GM23338 (cell line): ENCODE data around the gene IPCEF1. TPM values are rescaled to one million over a fixed set of nuclear protein-coding genes. Genes with fewer than 3 reads are reported as not detected.
"Not testable (repeated sequence)": the region's sequence is repeated elsewhere in the genome, so short reads cannot be mapped to it uniquely, and the experiment has no call there.

Experiments
- ATAC-seq: fragments of 200-7000 bp; cut with Tn5 transposase; 3 replicates; pipeline ENCODE4 v1.9.1; 2020
- DNase-seq: peaks from one replicate; pipeline ENCODE4 v3.0.0-alpha.2; 2015; ENCODE audit warnings: low spot score
- H2AFZ ChIP-seq: fragments of 200-600 bp; sonication (generic); 2 replicates; pipeline ENCODE4 v1.8.0; 2016; ENCODE audit warnings: antibody characterized with exemption, mild to moderate bottlenecking, moderate library complexity
- H3F3A ChIP-seq: fragments of 200-600 bp; sonication (generic); replicated peaks from 2 replicates; pipeline ENCODE4 v1.8.0; 2017; ENCODE audit warnings: antibody characterized with exemption, mixed run types, low read depth
- H3K27ac ChIP-seq: fragments of 200-600 bp; sonication (generic); 2 replicates; pipeline ENCODE4 v1.6.1; 2016; ENCODE audit warnings: low read depth
- H3K27me3 ChIP-seq: fragments of 200-600 bp; sonication (generic); 2 replicates; pipeline ENCODE4 v1.8.0; 2016; ENCODE audit warnings: mild to moderate bottlenecking, mixed run types, moderate library complexity; ENCODE audit not compliant: insufficient read depth
- H3K36me3 ChIP-seq: fragments of 200-600 bp; sonication (generic); 2 replicates; pipeline ENCODE4 v1.8.0; 2016; ENCODE audit warnings: mild to moderate bottlenecking; ENCODE audit not compliant: insufficient read depth
- H3K4me1 ChIP-seq: fragments of 200-600 bp; sonication (generic); 2 replicates; pipeline ENCODE4 v1.8.0; 2016; ENCODE audit warnings: mild to moderate bottlenecking, moderate library complexity; ENCODE audit not compliant: insufficient read depth
- H3K4me2 ChIP-seq: fragments of 200-600 bp; sonication (generic); 2 replicates; pipeline ENCODE4 v1.7.1; 2017; ENCODE audit warnings: mixed run types
- H3K4me3 ChIP-seq: fragments of 200-600 bp; sonication (generic); 2 replicates; pipeline ENCODE4 v1.6.1; 2016; ENCODE audit warnings: mixed run types
- H3K79me2 ChIP-seq: fragments of 200-600 bp; sonication (generic); replicated peaks from 2 replicates; pipeline ENCODE4 v1.8.0; 2017; ENCODE audit warnings: mild to moderate bottlenecking; ENCODE audit not compliant: insufficient read depth
- H3K9me2 ChIP-seq: fragments of 200-600 bp; sonication (generic); 2 replicates; pipeline ENCODE4 v1.8.0; 2017; ENCODE audit not compliant: insufficient read depth
- H4K20me1 ChIP-seq: fragments of 200-600 bp; sonication (generic); replicated peaks from 2 replicates; pipeline ENCODE4 v1.8.0; 2017; ENCODE audit warnings: mild to moderate bottlenecking; ENCODE audit not compliant: insufficient read depth
- H3K27ac Mint-ChIP-seq: 2 replicates; pipeline ENCODE4 v1.8.0; 2020; ENCODE audit warnings: inconsistent platforms, mild to moderate bottlenecking, moderate library complexity, mixed read lengths
- H3K27me3 Mint-ChIP-seq: 3 replicates; pipeline ENCODE4 v1.8.0; 2022; ENCODE audit warnings: low read depth, mild to moderate bottlenecking, moderate library complexity, mixed read lengths, inconsistent platforms; ENCODE audit not compliant: insufficient read depth, poor library complexity
- H3K36me3 Mint-ChIP-seq: 3 replicates; pipeline ENCODE4 v1.8.0; 2021; ENCODE audit warnings: low read depth, mild to moderate bottlenecking, inconsistent platforms, moderate library complexity, mixed read lengths
- H3K4me1 Mint-ChIP-seq: 3 replicates; pipeline ENCODE4 v1.8.0; 2020; ENCODE audit warnings: mild to moderate bottlenecking, inconsistent platforms, mixed read lengths
- H3K4me3 Mint-ChIP-seq: 3 replicates; pipeline ENCODE4 v1.8.0; 2021; ENCODE audit warnings: moderate library complexity, mild to moderate bottlenecking, inconsistent platforms, mixed read lengths
- H3K9me3 Mint-ChIP-seq: 3 replicates; pipeline ENCODE4 v1.8.0; 2020; ENCODE audit warnings: moderate library complexity, mild to moderate bottlenecking, inconsistent platforms, mixed read lengths
- CREB1 ChIP-seq: fragments of 250-450 bp; sonication (Bioruptor Pico); IDR thresholded peaks from 2 replicates; pipeline ENCODE4 v1.5.0; 2020; ENCODE audit warnings: low read depth, mild to moderate bottlenecking, moderate library complexity
- EZH2 ChIP-seq: fragments of 200-600 bp; sonication (generic); IDR thresholded peaks from one replicate; pipeline ENCODE4 v1.8.0; 2017; ENCODE audit warnings: antibody characterized with exemption, mild to moderate bottlenecking, low read depth; ENCODE audit not compliant: unreplicated experiment
- EZH2phosphoT487 ChIP-seq: fragments of 200-600 bp; sonication (generic); IDR thresholded peaks from one replicate; pipeline ENCODE4 v1.8.1; 2018; ENCODE audit warnings: antibody characterized with exemption; ENCODE audit not compliant: unreplicated experiment
- JUNB ChIP-seq: IDR thresholded peaks from one replicate; pipeline ENCODE4 v1.6.1; 2016; ENCODE audit warnings: antibody characterized with exemption; ENCODE audit not compliant: unreplicated experiment
- NANOG ChIP-seq: IDR thresholded peaks from 2 replicates; pipeline ENCODE4 v1.6.1; 2016; ENCODE audit warnings: antibody characterized with exemption, borderline replicate concordance
- POLR2AphosphoS5 ChIP-seq: IDR thresholded peaks from 2 replicates; pipeline ENCODE4 v1.6.1; 2016; ENCODE audit warnings: antibody characterized with exemption, low read depth
- ZNF331 ChIP-seq: fragments of 250-450 bp; sonication (Bioruptor Pico); IDR thresholded peaks from 2 replicates; pipeline ENCODE4 v1.5.0; 2020; ENCODE audit warnings: low read depth, mild to moderate bottlenecking, moderate library complexity
- polyA plus RNA-seq: library from polyadenylated mRNA; unstranded; fragments of >200 nt; fragmentation: Nextera tagmentation; extraction: Ambion mirVana; gene quantifications from 2 replicates; pipeline ENCODE4 v1.2.1, GENCODE V29; 2016
- total RNA-seq: library from RNA; depleted of rRNA; stranded (reverse); fragments of >200 nt; shearing (Covaris generic); gene quantifications from 2 replicates; pipeline ENCODE4 v1.2.3, GENCODE V29; 2014
- TF ChIP-seq, protein P1 (sequence below): IDR thresholded peaks from 2 replicates; pipeline ENCODE4 v1.6.1; 2016; ENCODE audit warnings: antibody characterized with exemption
- TF ChIP-seq, protein P2 (sequence below): fragments of 250-450 bp; sonication (Bioruptor Pico); IDR thresholded peaks from 2 replicates; pipeline ENCODE4 v1.5.0; 2020; ENCODE audit warnings: mild to moderate bottlenecking, moderate library complexity

IPCEF1 gene
- total and polyA plus RNA-seq, 2 experiments from 2014 or later, result 0.15 to 1.8 TPM

DNA sequence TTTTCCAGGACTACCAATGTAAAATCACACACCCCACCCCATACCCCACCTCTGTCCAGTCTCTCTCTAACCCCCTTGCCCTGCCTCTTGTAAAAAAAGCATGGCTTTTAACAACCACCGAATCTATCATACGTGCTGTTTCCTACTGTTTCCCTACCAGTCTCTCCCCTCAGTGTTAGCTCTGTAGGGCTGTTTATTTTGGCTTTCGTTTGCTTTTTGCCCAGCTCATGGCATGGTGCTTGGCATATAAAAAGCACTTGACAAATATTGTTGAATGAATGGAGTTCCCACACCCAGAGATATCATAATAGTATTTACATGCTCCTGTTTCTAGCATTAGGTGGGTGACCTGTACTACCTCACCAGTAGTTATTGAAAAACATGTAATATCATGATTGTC lies 169.4 kb downstream of the IPCEF1 start (continued):
- TF ChIP-seq, protein P1, sequence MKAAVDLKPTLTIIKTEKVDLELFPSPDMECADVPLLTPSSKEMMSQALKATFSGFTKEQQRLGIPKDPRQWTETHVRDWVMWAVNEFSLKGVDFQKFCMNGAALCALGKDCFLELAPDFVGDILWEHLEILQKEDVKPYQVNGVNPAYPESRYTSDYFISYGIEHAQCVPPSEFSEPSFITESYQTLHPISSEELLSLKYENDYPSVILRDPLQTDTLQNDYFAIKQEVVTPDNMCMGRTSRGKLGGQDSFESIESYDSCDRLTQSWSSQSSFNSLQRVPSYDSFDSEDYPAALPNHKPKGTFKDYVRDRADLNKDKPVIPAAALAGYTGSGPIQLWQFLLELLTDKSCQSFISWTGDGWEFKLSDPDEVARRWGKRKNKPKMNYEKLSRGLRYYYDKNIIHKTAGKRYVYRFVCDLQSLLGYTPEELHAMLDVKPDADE, result no peak

DNA sequence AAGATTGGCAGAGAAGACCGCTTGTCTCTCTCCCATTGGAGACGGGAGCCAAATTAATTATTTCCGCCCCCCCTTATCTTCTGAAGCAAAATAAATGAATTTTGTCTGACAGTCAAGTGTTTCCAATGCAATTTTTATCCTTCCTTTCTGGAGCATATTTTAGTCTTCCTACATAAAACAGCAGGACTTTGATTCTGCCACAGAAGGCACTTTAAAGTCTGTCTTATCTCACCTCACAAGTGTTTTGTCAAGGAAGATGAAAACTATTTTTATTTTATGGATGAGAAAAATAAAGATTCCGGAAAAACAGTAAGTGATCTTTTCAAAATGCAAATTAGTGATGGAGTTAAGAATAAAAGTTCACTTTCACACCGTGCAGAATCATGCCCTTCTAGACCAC lies 177.2 kb downstream of the IPCEF1 start:
- no peak overlapping the region for H3K27ac Mint-ChIP-seq
- H3K9me2 ChIP-seq, result peaks cover 3% of the 10 kb centered on the region; the same call in 1 of the 2 replicates
- H3K4me3 Mint-ChIP-seq, result no peak overlapping the region
- H3K4me1 ChIP-seq, result no peaks in the 10 kb centered on the region
- no peak overlapping the region for H3K4me2 ChIP-seq
- H2AFZ ChIP-seq, result no peak overlapping the region
- H3K36me3 Mint-ChIP-seq, result no peaks in the 10 kb centered on the region; the same call in 2 of the 3 replicates
- no peaks in the 10 kb centered on the region for H3K27me3 ChIP-seq
- H3F3A ChIP-seq, result no peaks in the 10 kb centered on the region
- H4K20me1 ChIP-seq, result no peaks in the 10 kb centered on the region
- H3K9me3 Mint-ChIP-seq, result peaks cover 6% of the 10 kb centered on the region; the same call in 2 of the 3 replicates
- no peaks in the 10 kb centered on the region for H3K36me3 ChIP-seq
- H3K4me1 Mint-ChIP-seq, result no peaks in the 10 kb centered on the region; the same call in 2 of the 3 replicates
- H3K27ac ChIP-seq, result no peak overlapping the region
- TF ChIP-seq CREB1 (no peak), JUNB (no peak), NANOG (no peak), ZNF331 (CRISPR knock-in tag) (no peak), POLR2AphosphoS5 (no peak), EZH2 (no peak), EZH2phosphoT487 (no peak)
- TF ChIP-seq, protein P2, sequence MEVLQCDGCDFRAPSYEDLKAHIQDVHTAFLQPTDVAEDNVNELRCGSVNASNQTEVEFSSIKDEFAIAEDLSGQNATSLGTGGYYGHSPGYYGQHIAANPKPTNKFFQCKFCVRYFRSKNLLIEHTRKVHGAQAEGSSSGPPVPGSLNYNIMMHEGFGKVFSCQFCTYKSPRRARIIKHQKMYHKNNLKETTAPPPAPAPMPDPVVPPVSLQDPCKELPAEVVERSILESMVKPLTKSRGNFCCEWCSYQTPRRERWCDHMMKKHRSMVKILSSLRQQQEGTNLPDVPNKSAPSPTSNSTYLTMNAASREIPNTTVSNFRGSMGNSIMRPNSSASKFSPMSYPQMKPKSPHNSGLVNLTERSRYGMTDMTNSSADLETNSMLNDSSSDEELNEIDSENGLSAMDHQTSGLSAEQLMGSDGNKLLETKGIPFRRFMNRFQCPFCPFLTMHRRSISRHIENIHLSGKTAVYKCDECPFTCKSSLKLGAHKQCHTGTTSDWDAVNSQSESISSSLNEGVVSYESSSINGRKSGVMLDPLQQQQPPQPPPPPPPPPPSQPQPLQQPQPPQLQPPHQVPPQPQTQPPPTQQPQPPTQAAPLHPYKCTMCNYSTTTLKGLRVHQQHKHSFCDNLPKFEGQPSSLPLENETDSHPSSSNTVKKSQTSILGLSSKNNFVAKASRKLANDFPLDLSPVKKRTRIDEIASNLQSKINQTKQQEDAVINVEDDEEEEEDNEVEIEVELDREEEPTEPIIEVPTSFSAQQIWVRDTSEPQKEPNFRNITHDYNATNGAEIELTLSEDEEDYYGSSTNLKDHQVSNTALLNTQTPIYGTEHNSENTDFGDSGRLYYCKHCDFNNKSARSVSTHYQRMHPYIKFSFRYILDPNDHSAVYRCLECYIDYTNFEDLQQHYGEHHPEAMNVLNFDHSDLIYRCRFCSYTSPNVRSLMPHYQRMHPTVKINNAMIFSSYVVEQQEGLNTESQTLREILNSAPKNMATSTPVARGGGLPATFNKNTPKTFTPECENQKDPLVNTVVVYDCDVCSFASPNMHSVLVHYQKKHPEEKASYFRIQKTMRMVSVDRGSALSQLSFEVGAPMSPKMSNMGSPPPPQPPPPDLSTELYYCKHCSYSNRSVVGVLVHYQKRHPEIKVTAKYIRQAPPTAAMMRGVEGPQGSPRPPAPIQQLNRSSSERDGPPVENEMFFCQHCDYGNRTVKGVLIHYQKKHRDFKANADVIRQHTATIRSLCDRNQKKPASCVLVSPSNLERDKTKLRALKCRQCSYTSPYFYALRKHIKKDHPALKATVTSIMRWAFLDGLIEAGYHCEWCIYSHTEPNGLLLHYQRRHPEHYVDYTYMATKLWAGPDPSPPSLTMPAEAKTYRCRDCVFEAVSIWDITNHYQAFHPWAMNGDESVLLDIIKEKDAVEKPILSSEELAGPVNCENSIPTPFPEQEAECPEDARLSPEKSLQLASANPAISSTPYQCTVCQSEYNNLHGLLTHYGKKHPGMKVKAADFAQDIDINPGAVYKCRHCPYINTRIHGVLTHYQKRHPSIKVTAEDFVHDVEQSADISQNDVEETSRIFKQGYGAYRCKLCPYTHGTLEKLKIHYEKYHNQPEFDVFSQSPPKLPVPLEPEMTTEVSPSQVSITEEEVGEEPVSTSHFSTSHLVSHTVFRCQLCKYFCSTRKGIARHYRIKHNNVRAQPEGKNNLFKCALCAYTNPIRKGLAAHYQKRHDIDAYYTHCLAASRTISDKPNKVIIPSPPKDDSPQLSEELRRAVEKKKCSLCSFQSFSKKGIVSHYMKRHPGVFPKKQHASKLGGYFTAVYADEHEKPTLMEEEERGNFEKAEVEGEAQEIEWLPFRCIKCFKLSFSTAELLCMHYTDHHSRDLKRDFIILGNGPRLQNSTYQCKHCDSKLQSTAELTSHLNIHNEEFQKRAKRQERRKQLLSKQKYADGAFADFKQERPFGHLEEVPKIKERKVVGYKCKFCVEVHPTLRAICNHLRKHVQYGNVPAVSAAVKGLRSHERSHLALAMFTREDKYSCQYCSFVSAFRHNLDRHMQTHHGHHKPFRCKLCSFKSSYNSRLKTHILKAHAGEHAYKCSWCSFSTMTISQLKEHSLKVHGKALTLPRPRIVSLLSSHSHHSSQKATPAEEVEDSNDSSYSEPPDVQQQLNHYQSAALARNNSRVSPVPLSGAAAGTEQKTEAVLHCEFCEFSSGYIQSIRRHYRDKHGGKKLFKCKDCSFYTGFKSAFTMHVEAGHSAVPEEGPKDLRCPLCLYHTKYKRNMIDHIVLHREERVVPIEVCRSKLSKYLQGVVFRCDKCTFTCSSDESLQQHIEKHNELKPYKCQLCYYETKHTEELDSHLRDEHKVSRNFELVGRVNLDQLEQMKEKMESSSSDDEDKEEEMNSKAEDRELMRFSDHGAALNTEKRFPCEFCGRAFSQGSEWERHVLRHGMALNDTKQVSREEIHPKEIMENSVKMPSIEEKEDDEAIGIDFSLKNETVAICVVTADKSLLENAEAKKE, result no peak
- TF ChIP-seq, protein P1, result no peak
- no peaks in the 10 kb centered on the region for H3K79me2 ChIP-seq
- H3K27me3 Mint-ChIP-seq, result peaks cover 2% of the 10 kb centered on the region
- no peak overlapping the region for H3K4me3 ChIP-seq
- no peak for DNase-seq
- ATAC-seq, result no peak

DNA sequence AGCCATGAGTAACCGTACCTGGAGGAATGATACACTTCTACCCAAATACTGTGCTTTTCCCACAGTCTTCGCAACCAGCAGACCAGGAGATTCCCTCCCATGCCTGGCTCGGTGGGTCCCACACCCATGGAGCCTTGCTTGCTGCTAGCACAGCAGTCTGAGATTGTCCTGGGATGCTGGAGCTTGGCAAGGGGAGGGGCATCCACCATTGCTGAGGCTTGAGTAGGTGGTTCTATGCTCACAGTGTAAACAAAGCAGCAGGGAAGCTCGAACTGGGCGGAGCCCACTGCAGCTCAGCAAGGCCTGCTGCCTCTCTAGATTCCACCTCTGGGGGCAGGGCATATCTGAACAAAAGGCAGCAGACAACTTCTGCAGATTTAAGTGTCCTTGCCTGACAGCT lies 184.2 kb downstream of the IPCEF1 start:
- H3K4me2 ChIP-seq, H3K79me2 ChIP-seq, H2AFZ ChIP-seq, DNase-seq, ATAC-seq, H3K27ac ChIP-seq, H3K27me3 ChIP-seq, H4K20me1 ChIP-seq, H3K4me1 ChIP-seq, H3K4me3 Mint-ChIP-seq, H3K4me3 ChIP-seq, H3K36me3 ChIP-seq, H3K27me3 Mint-ChIP-seq, H3K9me2 ChIP-seq, H3F3A ChIP-seq, H3K27ac Mint-ChIP-seq, H3K36me3 Mint-ChIP-seq, H3K4me1 Mint-ChIP-seq: not testable (repeated sequence)
- H3K9me3 Mint-ChIP-seq, result peaks cover 23% of the 10 kb centered on the region
